Lower leg skin (tissue), 4 donors: ENCODE measurements around the gene EVA1A. TPM values are rescaled to one million over a fixed set of nuclear protein-coding genes. Genes with fewer than 3 reads are reported as not detected.
"Not testable (repeated sequence)": the region's sequence is repeated elsewhere in the genome, so short reads cannot be mapped to it uniquely, and the experiment has no call there.

Experiments
- DNase-seq, 2 donors: peaks; one replicate each; pipeline ENCODE4 v3.0.0-alpha.2; 2019; ENCODE audit warnings: low spot score in 2 of 2
- H3K4me3 ChIP-seq: fragments of 200-600 bp; sonication (generic); 2 replicates; pipeline ENCODE4 v1.5.1; 2017; ENCODE audit warnings: mild to moderate bottlenecking, low read depth; ENCODE audit not compliant: poor library complexity, severe bottlenecking
- POLR2A ChIP-seq, 2 donors: fragments of 450-650 bp; IDR thresholded peaks; one replicate each; pipeline ENCODE4 v1.6.1; 2016 to 2017; ENCODE audit warnings: antibody characterized with exemption in 2 of 2, mild to moderate bottlenecking in 1 of 2, moderate library complexity in 1 of 2
- WGBS, 2 donors: methylation state at CpG; one replicate each; pipeline ENCODE4 v1.1.5; 2018; 5-methylcytosine and 5-hydroxymethylcytosine counted together
- intact Hi-C: fragments of 100-400 bp; cut with DNase I; formaldehyde crosslinking; loops from one replicate; pipeline ENCODE4 v1.15.0; 2023; ENCODE audit warnings: low total_unique reads
- total RNA-seq, 4 donors: library from RNA; depleted of rRNA; stranded (reverse); fragments of >200 nt; gene quantifications; one replicate each; pipeline ENCODE4 v1.1.0, GENCODE V29; 2016
- TF ChIP-seq, protein P1 (sequence below), 3 donors: fragments of 450-650 bp; IDR thresholded peaks; one replicate each; pipeline ENCODE4 v1.5.1; 2016; ENCODE audit warnings: antibody characterized with exemption in 3 of 3, mild to moderate bottlenecking in 3 of 3, moderate library complexity in 2 of 3

Gene EVA1A
- total RNA-seq, 4 donors from 2014 or later = 6.6 to 12.9 (median 9.1) TPM

DNA sequence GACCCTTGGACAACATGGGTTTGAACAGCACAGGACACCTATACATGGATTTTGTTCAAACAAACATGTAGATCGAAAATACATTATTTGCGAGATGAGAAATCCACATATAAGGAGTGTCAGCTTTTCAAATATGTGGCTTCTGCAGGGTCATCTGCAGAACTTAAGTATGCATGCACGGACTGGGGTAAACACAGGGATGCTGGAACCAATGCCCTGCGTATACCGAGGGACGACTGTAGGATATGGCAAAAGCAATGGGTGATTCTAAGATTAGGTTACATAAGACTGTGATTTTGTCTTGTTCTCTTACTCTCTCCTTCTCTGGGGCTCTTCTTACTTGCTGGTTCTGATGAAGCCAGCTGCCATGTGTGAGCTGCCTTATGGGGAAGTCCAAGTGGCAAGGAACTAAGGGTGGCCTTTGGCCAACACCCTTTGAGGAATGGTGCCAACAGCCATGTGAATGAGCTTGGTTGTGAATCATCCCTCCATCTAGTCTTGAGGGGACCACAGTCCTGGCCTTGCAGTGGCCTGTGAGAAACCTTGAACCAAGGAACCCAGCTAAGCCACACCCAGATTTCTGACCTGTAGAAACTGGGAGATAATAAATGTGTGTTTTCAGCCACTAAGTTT is 66.5 kb downstream of the EVA1A start:
- TF ChIP-seq, protein P1, sequence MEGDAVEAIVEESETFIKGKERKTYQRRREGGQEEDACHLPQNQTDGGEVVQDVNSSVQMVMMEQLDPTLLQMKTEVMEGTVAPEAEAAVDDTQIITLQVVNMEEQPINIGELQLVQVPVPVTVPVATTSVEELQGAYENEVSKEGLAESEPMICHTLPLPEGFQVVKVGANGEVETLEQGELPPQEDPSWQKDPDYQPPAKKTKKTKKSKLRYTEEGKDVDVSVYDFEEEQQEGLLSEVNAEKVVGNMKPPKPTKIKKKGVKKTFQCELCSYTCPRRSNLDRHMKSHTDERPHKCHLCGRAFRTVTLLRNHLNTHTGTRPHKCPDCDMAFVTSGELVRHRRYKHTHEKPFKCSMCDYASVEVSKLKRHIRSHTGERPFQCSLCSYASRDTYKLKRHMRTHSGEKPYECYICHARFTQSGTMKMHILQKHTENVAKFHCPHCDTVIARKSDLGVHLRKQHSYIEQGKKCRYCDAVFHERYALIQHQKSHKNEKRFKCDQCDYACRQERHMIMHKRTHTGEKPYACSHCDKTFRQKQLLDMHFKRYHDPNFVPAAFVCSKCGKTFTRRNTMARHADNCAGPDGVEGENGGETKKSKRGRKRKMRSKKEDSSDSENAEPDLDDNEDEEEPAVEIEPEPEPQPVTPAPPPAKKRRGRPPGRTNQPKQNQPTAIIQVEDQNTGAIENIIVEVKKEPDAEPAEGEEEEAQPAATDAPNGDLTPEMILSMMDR (IDR thresholded peaks at IDR 0.05) = no peak
- no peak for TF ChIP-seq POLR2A (IDR thresholded peaks at IDR 0.05)
- WGBS, 2 donors = 92 to 94% methylated on average over 6 of the region's 6 CpGs
- no peak for DNase-seq
- intact Hi-C loops = no loop called here
- no peak overlapping the region for H3K4me3 ChIP-seq

DNA sequence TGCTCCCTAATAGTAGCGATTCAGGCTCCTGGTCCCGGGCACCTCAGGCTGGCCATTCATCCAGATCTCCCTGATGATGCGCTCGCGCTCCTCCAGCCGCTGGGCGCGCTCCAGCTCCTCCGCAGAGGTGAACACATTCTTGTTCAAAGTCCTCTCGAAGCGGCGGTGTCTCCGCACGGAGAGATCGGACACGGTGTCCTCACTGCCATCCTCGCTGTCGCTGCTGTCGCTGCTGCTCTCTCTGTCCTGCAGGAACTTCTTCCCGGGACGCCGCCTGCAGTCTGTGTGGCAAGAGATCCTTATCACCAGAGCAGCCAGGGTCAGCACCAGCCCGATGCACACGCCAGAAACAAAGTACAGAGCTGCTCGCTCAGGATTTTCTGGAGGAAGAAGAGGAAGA is 67.5 kb downstream of the EVA1A start:
- intact Hi-C loops = no loop called here
- no peak overlapping the region for H3K4me3 ChIP-seq
- DNase-seq = no peak
- TF ChIP-seq POLR2A (IDR thresholded peaks at IDR 0.05) = no peak
- TF ChIP-seq, protein P1 (IDR thresholded peaks at IDR 0.05) = no peak
- 94 to 97% methylated on average over 25 of the region's 25 CpGs for WGBS, 2 donors

DNA sequence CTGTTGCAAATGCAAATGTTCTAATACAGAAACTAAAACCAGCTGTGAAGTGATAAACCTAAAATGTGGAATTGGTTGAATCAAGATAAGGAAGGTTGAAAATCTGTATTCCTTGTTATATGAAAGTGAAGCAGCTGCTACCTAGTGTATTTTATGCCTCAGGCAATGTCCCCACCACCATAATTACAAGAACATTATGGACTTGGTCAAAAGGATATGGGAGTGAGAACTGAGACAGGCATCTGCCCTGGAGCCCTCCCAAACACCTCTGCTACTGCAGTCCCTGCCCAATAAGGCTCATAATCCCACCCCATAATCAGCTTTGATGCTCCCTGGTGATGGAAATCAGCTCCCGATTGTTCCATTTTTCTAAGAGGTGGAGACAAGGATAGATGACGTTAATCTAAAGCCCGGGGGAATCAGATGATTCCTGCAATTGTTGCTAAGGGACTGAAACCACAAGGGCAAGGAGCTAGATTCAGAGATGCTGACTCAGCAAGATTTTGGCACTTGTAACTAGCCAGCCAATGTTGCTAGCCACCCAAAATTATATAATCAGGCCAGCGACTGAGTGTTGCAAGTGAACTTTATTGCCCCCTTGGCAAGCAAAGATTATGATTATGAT is 69.5 kb downstream of the EVA1A start:
- H3K4me3 ChIP-seq = no peak overlapping the region
- no peak for DNase-seq
- TF ChIP-seq, protein P1 (IDR thresholded peaks at IDR 0.05) = no peak
- TF ChIP-seq POLR2A (IDR thresholded peaks at IDR 0.05) = no peak
- WGBS, 2 donors = 42 to 68% methylated on average over 4 of the region's 4 CpGs
- intact Hi-C loops = no loop called here

DNA sequence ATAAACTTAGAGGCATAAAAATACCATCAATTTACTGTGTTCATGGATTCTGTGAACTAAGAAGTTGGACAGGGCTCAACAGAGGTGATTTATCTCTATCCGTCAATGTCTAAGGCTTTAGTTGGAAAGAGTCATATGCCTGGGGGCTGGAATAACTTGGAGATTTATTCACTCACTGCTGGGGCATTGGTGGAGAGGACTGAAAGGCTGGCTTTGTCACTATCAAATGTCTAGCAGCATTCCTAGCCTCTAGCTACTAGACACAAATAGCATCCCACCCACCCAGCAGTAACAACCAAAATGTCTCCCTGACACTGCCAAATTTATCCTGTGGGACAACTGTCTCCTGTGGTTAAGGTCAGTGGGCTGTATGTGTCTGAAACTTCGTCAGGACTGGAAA is 71.0 kb downstream of the EVA1A start:
- H3K4me3 ChIP-seq = no peak overlapping the region
- DNase-seq = no peak
- no peak for TF ChIP-seq POLR2A (IDR thresholded peaks at IDR 0.05)
- TF ChIP-seq, protein P1 (IDR thresholded peaks at IDR 0.05) = no peak
- 48 to 51% methylated on average over 2 of the region's 2 CpGs for WGBS, 2 donors
- intact Hi-C loops = no loop called here

DNA sequence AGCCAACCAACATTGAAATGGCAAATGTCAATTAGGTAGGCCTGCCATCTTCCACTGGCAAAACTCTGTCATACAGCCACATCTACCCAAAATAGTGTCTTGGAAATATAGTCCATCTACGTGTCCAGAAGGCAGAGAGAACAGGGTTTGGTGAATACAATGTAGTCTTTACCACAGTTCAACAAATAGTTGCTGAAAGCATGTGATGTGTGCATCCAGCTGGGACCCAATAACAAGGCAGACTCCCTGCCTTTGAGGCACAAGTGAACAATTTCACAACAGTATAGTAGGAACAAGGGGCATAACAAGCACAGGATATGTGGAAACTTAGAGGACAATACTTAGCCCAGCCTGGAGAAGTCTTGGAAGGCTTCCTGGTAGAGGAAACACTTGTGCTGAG is 72.6 kb downstream of the EVA1A start:
- 80 to 95% methylated on average over 1 of the region's 1 CpG for WGBS, 2 donors
- DNase-seq = no peak
- TF ChIP-seq, protein P1 (IDR thresholded peaks at IDR 0.05) = no peak
- TF ChIP-seq POLR2A (IDR thresholded peaks at IDR 0.05) = no peak
- intact Hi-C loops = no loop called here
- no peak overlapping the region for H3K4me3 ChIP-seq

GRCh38 chr2:75486735-75487134 is 74.0 kb downstream of the EVA1A start:
- intact Hi-C loops, H3K4me3 ChIP-seq, DNase-seq: not testable (repeated sequence)
- WGBS, 2 donors = 97 to 98% methylated on average over 2 of the region's 2 CpGs
